HG03196 (cell line): ENCODE results near the gene KIAA0513.

Experiments
- ATAC-seq: cut with Tn5 transposase; IDR thresholded peaks from one replicate; pipeline ENCODE4 v1.9.1; 2021; ENCODE audit not compliant: unreplicated experiment

Gene KIAA0513

GRCh38 chr16:85004587-85005205, 22.9 kb upstream of the KIAA0513 start:
- ATAC-seq, result no peak

GRCh38 chr16:85005285-85006069, 22.1 kb upstream of the KIAA0513 start:
- ATAC-seq, result no peak

- ATAC-seq, result no peak
Measured at GRCh38 chr16:85006639-85007038, 21.0 kb upstream of the KIAA0513 start.

GRCh38 chr16:85007496-85008214, 19.9 kb upstream of the KIAA0513 start:
- ATAC-seq, result no peak

GRCh38 chr16:85008271-85008670, 19.3 kb upstream of the KIAA0513 start:
- ATAC-seq, result no peak

DNA sequence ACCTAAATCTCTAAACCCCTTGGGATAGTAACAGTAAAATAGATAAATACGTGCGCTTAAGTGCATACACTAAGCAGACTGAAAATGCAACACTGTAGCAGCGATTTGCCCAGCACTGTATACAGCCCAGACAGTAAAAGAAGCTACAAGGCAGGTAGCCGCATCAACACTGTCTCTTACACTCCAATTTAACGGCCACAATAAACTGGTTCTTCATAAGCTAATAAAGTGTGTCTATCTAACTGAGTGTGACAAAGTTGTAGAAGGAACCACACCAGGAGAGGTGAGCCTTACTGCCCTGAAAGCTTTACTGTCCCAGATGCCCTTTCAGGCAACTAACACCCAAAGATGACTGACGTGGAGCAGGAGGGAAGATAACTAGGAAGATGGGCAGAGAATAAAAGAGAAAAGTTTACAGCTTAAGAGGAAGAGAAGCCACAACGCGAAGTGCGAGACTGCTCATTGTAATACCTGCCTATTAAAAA, 17.1 kb upstream of the KIAA0513 start:
- ATAC-seq, result peak; percentile 5

- ATAC-seq, result peak; percentile 78
Measured at GRCh38 chr16:85010931-85011845, 16.4 kb upstream of the KIAA0513 start, which contains the start of gene ZDHHC7. Gene ZDHHC7 (minus strand): TSS chr16:85011535. CDS start chr16:84990618, 20,917 bp downstream.

DNA sequence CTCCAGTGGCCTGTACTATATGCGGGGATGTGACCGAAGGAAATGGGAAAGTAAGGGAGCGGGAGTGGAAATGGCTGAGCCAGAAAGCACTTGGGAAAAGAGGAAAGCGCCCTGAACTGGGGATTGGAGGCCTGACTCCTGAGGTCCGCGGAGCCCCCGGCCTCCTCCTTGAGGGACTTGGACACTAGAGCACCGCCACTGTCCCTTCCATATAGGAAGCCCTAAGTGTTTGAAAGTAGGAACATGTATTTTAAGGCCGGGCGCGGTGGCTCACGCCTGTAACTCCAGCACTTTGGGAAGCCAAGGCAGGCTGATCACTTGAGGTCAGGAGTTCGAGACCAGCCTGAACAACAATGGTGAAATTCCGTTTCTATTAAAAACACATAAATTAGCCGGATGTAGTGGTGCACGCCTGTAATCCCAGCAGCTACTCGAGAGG, 15.7 kb upstream of the KIAA0513 start:
- ATAC-seq, result no peak

DNA sequence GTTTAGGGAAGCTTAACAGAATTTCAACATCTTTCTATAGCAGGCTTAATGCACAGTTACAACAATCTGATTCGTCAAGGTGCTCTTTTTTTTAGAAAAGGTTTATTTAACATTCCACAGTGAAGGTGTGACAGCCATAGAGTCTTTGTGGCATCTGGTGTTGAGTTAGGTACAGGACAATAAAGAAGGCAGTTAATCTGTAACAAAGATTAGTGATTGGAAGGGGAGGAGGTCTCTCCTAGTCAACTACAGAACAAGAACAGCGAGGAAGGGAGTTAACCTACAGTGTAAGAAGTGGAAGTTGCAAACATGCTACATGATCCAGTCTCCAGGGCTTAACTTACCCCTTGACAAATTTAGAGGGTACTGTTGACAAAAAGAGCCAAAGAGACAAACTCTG, 13.3 kb upstream of the KIAA0513 start:
- ATAC-seq, result no peak

DNA sequence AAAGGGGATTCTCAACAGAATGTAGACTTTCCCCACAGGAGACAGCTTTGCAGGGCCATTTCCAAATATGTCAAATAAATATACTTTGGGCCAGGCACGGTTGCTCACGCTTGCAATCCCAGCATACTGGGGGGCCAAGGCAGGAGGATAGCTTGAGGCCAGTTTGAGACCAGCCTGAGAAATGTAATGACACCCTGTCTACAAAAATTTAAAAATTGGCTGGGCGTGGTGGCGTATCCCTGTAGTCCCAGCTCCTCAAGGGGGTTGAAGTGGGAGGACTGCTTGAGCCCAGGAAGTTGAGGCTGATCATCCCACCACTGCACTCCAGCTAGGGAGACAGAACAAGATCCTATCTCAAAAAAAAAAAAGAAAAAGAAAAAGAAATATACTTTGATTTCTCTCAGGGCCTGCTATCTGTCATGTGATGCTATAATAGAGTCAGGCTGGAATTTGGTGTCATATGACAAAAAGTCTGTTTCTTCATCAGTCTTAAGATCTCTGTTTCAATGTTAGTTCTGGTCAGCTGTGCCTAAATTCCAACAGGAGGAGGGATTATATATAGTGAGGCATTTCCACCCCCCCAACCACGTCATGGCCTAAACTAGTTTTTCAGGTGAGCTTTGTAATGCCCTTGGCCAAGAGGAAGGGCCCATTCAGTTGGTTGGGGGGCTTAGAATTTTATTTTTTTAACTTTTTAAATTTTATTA, 12.0 kb upstream of the KIAA0513 start:
- no peak for ATAC-seq

DNA sequence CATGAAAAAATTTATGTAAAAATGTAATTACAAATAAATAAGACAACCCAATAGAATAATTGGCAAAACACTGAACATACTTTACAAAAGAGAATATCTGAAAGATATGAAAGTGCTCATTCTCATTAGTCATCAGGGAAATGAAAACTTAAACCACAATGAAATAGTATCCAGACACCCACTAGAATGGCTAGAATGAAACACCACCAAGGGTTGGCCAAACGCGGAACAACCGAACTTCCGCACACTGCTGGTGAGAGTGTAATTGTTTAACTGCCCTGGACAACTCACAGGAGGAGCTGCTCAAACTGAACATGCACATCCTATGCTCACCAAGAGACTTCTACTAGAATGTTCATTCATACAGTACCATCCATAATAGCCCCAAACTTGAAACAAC, 10.4 kb upstream of the KIAA0513 start:
- ATAC-seq, result no peak

DNA sequence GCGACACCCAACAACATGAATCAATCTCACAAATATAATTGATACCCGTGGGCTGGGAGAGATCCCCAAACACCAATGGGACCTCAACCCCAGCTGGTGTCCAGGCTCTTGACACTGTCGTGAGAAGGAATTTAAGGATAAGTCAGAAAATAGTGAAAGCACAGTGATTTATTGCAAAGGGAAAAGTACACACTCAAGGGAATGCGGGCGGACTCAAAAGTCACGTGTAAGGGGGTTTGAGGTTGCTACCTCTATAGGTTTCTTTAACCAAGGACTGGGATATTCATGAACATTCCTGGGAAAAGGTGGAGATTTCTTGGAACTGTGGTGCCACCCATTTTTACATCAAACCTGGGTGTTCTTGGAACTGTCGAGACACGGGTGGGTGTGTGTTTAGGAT, 10.0 kb upstream of the KIAA0513 start:
- no peak for ATAC-seq

GRCh38 chr16:85018529-85019236, 8.9 kb upstream of the KIAA0513 start:
- ATAC-seq, result no peak

DNA sequence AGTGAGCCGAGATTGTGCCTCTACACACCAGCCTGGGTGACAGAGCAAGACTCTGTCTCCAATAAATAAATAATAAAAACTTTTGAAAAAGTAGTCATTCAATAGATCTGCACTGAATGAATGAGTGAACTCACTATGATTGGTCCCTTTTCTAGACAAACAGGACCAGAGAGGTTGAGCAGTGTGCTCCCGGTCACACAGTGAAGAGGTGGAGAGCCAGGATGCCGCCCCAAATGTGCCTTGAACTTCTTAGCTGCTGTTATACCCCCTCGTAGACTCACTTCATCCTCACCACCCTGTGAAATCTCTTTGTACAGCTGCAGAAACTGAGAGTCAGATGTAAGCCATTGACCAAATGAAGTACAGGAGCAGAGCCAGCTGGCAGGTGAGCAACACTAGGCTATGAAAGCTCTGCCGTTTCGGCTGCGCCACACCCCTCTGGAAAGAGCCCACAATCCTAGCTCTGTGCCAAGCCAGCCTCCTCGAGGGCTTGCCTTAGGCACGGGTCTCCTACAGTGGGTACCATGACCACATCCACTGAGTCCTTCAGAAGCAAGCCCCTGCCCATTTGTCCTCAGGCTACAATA, 7.8 kb upstream of the KIAA0513 start:
- no peak for ATAC-seq

GRCh38 chr16:85025781-85026653, 1.6 kb upstream of the KIAA0513 start:
- ATAC-seq, result no peak

DNA sequence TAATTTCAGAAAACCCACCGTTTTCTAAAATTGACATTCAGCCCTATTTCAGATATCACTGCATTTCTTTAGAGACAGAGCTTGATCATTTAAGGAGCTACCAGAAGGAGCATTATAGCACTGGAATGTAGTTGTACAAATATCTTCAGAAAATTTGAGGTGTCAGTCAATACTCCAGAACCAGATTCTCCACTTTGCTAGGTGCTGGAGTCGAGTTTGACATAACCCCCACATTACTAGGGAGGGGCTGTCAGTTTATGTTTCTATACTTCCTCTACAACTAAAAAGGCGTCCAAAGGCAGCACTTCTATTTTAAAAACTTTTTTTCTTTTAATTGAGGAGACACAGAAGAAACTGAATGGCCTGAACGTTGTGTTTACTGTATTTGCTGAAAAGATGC, 892 bp upstream of the KIAA0513 start:
- ATAC-seq, result no peak

- peak; percentile 24 for ATAC-seq
Measured at GRCh38 chr16:85027958-85028684, 526 bp downstream of the KIAA0513 start.
